Muscle layer of duodenum (tissue), 2 donors: ENCODE results near the gene FBXL19.

Experiments used
- H3K27ac ChIP-seq: one replicate; pipeline ENCODE4 v1.7.0; 2013; ENCODE audit warnings: mild to moderate bottlenecking, low read length
- H3K27me3 ChIP-seq: one replicate; pipeline ENCODE4 v1.7.0; 2013; ENCODE audit warnings: low read depth, mild to moderate bottlenecking, control low read depth, low read length
- H3K36me3 ChIP-seq, 2 donors: one replicate each; pipeline ENCODE4 v1.7.0; 2013; ENCODE audit warnings: low read length in 2 of 2, control low read depth in 1 of 2, mild to moderate bottlenecking in 1 of 2; ENCODE audit not compliant: insufficient read depth in 2 of 2, control insufficient read depth in 1 of 2
- H3K4me1 ChIP-seq, 2 donors: one replicate each; pipeline ENCODE4 v1.7.0; 2013; ENCODE audit warnings: low read length in 2 of 2, mild to moderate bottlenecking in 2 of 2, control low read depth in 1 of 2, moderate library complexity in 1 of 2; ENCODE audit not compliant: insufficient read depth in 2 of 2, control insufficient read depth in 1 of 2
- H3K4me3 ChIP-seq, 2 donors: one replicate each; pipeline ENCODE4 v1.7.0; 2013; ENCODE audit warnings: low read length in 2 of 2, low read depth in 1 of 2, mild to moderate bottlenecking in 1 of 2
- H3K9me3 ChIP-seq, 2 donors: one replicate each; pipeline ENCODE4 v1.7.0; 2013; ENCODE audit warnings: low read length in 2 of 2, control low read depth in 1 of 2, mild to moderate bottlenecking in 1 of 2; ENCODE audit not compliant: control insufficient read depth in 1 of 2
- donor health status: healthy.

The FBXL19 gene

GRCh38 chr16:30974348-30974747, 51.0 kb downstream of the FBXL19 start:
- no peak overlapping the region for H3K4me3 ChIP-seq
- no peaks in the 10 kb centered on the region for H3K27me3 ChIP-seq
- no peak overlapping the region for H3K27ac ChIP-seq
- H3K36me3 ChIP-seq, result peaks cover 50 to 93% of the 10 kb centered on the region in 2 donors
- no peaks in the 10 kb centered on the region for H3K9me3 ChIP-seq
- H3K4me1 ChIP-seq, result no peaks in the 10 kb centered on the region

GRCh38 chr16:30976486-30976885, 53.1 kb downstream of the FBXL19 start:
- Histone ChIP-seq H3K36me3 (peaks cover 42 to 91% of the 10 kb centered on the region in 2 donors), H3K27me3 (no peaks in the 10 kb centered on the region)

DNA sequence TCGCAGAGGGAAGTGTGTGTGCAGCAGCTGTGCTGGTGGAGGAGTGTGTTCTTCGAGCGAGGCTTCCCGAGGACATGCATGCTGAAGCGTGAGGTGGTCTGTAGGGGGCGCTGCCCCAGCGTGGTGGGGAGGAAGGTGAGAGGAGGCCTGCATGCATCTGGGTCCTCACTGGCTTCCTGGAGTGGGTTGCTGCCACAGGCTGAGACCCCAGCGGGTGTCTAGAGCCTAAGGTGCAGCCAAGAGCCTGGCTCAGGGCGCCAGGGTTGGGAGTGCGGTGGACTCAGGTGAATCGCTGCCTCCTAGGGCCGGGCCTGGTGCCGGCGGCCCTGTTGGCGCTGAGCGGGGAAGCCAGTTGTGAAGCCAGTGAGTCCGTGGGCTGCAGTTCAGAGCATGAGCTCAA, 54.1 kb downstream of the FBXL19 start:
- Histone ChIP-seq H3K36me3 (peaks cover 35 to 90% of the 10 kb centered on the region in 2 donors), H3K27me3 (no peaks in the 10 kb centered on the region), H3K4me3 (no peak overlapping the region), H3K9me3 (no peaks in the 10 kb centered on the region), H3K27ac (no peak overlapping the region), H3K4me1 (no peaks in the 10 kb centered on the region)

More at GRCh38 chr16:30976486-30976885, 53.1 kb downstream of the FBXL19 start:
- Histone ChIP-seq H3K4me3 (no peak overlapping the region), H3K27ac (no peak overlapping the region), H3K4me1 (no peaks in the 10 kb centered on the region), H3K9me3 (no peaks in the 10 kb centered on the region)

- peaks cover 22 to 89% of the 10 kb centered on the region in 2 donors for H3K36me3 ChIP-seq
- H3K9me3 ChIP-seq, result no peaks in the 10 kb centered on the region
- no peaks in the 10 kb centered on the region for H3K4me1 ChIP-seq
- H3K4me3 ChIP-seq, result no peak overlapping the region
- H3K27me3 ChIP-seq, result no peaks in the 10 kb centered on the region
- H3K27ac ChIP-seq, result no peak overlapping the region
Observed at GRCh38 chr16:30979170-30980022, 56.0 kb downstream of the FBXL19 start.

DNA sequence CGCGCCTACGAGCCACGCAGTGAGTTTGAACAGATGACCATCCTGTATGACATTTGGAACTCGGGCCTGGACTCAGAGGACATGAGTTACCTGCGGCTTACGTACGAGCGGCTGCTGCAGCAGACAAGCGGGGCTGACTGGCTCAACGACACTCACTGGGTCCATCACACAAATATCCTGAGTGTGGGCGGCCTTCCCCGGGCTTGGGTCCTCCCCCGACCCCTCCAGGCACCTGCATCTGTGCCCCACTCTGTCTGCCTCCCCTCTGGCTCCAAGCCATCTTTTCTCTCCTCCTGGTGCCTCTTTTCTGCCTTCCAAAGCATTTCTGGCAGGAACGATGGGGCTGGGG, 56.6 kb downstream of the FBXL19 start:
- Histone ChIP-seq H3K27me3 (no peaks in the 10 kb centered on the region), H3K36me3 (peaks cover 21 to 84% of the 10 kb centered on the region in 2 donors), H3K27ac (no peak overlapping the region), H3K4me1 (no peaks in the 10 kb centered on the region), H3K9me3 (no peaks in the 10 kb centered on the region), H3K4me3 (no peak overlapping the region)

DNA sequence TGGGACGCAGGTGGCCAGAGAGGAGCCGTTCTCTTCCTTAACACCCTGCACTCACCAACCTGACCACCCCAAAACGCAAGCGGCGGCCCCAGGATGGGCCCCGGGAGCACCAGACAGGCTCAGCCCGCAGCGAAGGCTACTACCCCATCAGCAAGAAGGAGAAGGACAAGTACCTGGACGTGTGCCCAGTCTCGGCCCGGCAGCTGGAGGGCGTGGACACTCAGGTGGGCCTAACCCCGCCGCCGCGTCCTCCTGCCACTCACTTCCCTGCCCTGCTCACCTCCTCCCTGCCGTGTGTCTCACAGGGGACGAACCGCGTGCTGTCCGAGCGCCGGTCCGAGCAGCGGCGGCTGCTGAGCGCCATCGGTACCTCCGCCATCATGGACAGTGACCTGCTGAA, 57.1 kb downstream of the FBXL19 start:
- Histone ChIP-seq H3K4me1 (peaks cover 0 to 4% of the 10 kb centered on the region in 2 donors), H3K27me3 (no peaks in the 10 kb centered on the region), H3K4me3 (no peak overlapping the region), H3K27ac (no peak overlapping the region), H3K36me3 (peaks cover 21 to 80% of the 10 kb centered on the region in 2 donors), H3K9me3 (no peaks in the 10 kb centered on the region)

- H3K9me3 ChIP-seq, result no peaks in the 10 kb centered on the region
- peaks cover 17 to 74% of the 10 kb centered on the region in 2 donors for H3K36me3 ChIP-seq
- no peak overlapping the region for H3K27ac ChIP-seq
- no peak overlapping the region for H3K4me3 ChIP-seq
- H3K27me3 ChIP-seq, result no peaks in the 10 kb centered on the region
- peaks cover 3 to 9% of the 10 kb centered on the region in 2 donors for H3K4me1 ChIP-seq
Observed at GRCh38 chr16:30980959-30981358, 57.6 kb downstream of the FBXL19 start.

DNA sequence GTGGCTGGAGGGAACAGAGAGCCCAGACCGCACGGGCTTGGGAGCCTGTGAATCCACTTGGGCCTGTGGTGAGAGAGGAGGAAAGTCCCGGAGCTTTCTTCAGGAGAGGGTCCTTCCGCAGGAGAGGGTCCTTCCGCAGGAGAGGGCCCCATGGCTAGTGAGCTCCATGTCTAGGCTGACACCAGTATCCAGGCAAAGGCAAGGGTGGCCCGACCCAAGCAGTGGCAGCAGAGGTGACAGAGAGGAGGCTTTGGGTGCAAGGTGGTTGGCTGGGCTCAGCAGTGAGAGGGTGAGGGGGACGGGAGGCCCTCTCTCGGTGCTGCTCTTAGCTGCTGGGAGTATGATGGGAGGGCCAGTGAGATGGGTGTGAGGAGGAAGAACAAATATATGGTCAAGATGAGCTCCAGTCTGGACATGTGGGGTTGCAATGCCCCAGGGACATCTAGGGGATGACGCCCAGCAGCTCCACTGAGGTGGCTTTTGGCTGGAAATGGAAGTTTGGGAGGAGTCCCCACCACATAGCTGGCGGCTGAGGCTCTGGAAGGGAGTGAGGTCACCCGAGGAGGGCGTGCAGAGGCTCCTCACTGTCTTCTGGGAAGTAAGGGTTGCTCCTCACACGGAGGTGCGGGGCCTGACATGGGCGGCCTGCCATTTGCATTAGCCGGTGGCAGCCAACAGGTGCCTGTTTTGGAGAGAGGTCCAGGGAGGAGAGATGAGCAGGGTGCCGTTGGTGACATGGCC, 59.3 kb downstream of the FBXL19 start:
- no peak overlapping the region for H3K4me3 ChIP-seq
- H3K9me3 ChIP-seq, result no peaks in the 10 kb centered on the region
- H3K4me1 ChIP-seq, result peaks cover 4 to 13% of the 10 kb centered on the region in 2 donors
- H3K27me3 ChIP-seq, result no peaks in the 10 kb centered on the region
- peaks cover 16 to 59% of the 10 kb centered on the region in 2 donors for H3K36me3 ChIP-seq
- no peak overlapping the region for H3K27ac ChIP-seq

GRCh38 chr16:30983289-30983889, 60.0 kb downstream of the FBXL19 start:
- Histone ChIP-seq H3K4me1 (peaks cover 4 to 13% of the 10 kb centered on the region in 2 donors), H3K27me3 (no peaks in the 10 kb centered on the region), H3K36me3 (peaks cover 14 to 56% of the 10 kb centered on the region in 2 donors), H3K27ac (no peak overlapping the region), H3K9me3 (no peaks in the 10 kb centered on the region), H3K4me3 (no peak overlapping the region)

GRCh38 chr16:30983898-30984610, 60.7 kb downstream of the FBXL19 start:
- no peaks in the 10 kb centered on the region for H3K27me3 ChIP-seq
- H3K4me1 ChIP-seq, result peaks cover 4 to 13% of the 10 kb centered on the region in 2 donors
- H3K27ac ChIP-seq, result no peak overlapping the region
- no peak overlapping the region for H3K4me3 ChIP-seq
- peaks cover 9 to 49% of the 10 kb centered on the region in 2 donors for H3K36me3 ChIP-seq
- H3K9me3 ChIP-seq, result no peaks in the 10 kb centered on the region
